Heart left ventricle (tissue), 13 donors: Measurements from ENCODE around the gene SFMBT2.

ENCODE experiments used
- CTCF ChIP-seq, 12 donors: fragments of 200-600 bp; sonication (generic) in 4 of 12; IDR thresholded peaks; one replicate each; pipeline versions ENCODE4 v1.5.0 to v1.8.0; 2018 to 2022; ENCODE audit warnings: antibody characterized with exemption in 12 of 12, mild to moderate bottlenecking in 5 of 12
- POLR2A ChIP-seq, 2 donors: fragments of 450-650 bp; IDR thresholded peaks; one replicate each; pipeline ENCODE4 v1.6.1; 2017; ENCODE audit warnings: antibody characterized with exemption in 2 of 2, mild to moderate bottlenecking in 2 of 2, moderate library complexity in 2 of 2
- donor health status: ischemic (EF 13 %, LVEDD 7.1; RV severe dilation, severe dysfunction).
- donor health status: DM: no; HTN: yes; CAD: no.
- donor health status: DM: no; HTN: no; CAD: no.
- donor health status: ischemic (EF 25% LVEDD 6.9; RV normal size, moderate dysfunction).
- donor health status: ischemic (EF 25% LVEDD 5.7; RV mildly dilated, moderate dysfunction).
- donor health status: ischemic (EF 35%, LVEDD 5.7; RV mildly dilated, moderate dysfunction).
- donor health status: nonischemic (EF 11% LVEDD 7.7; RV severe dilation, severe dysfunction).
- donor health status: DM: yes; HTN: yes; CAD: no.
- donor health status: PGD.
- donor health status: ischemic (EF 29% LVEDD 5.4; RV normal size, mild dysfunction).
- donor health status: nonischemic (EF 23%, LVEDD 6.1; RV moderate dilation, normal function).

GRCh38 chr10:7407368-7408290, 3.2 kb downstream of the SFMBT2 start:
- TF ChIP-seq CTCF (IDR thresholded peaks at IDR 0.05) (no peak), POLR2A (IDR thresholded peaks at IDR 0.05) (no peak)
